ENCODE results near the gene EYS. TPM values are rescaled to one million over a fixed set of nuclear protein-coding genes. Genes with fewer than 3 reads are reported as not detected.

The EYS gene
- total RNA-seq, 2 experiments from 2014 or later: not detected

GRCh38 chr6:65253041-65253440 is 454.0 kb downstream of the EYS start:
- Mint-ChIP-seq H3K4me3 (no peak overlapping the region), H3K27me3 (ENCODE audit: low read depth) (no peaks in the 10 kb centered on the region), H3K27ac (no peak overlapping the region), H3K36me3 (ENCODE audit: low read depth) (no peaks in the 10 kb centered on the region), H3K4me1 (ENCODE audit: low read depth) (no peaks in the 10 kb centered on the region), H3K9me3 (peaks cover 7% of the 10 kb centered on the region)
- CTCF ChIA-PET: no interaction called here
- intact Hi-C loops (cut with micrococcal nuclease): no loop called here
- DNase-seq: no peak

- H3K27me3 Mint-ChIP-seq (ENCODE audit: low read depth): no peaks in the 10 kb centered on the region
- no peak overlapping the region for H3K4me3 Mint-ChIP-seq
- H3K27ac Mint-ChIP-seq: no peak overlapping the region
- intact Hi-C loops (cut with micrococcal nuclease): no loop called here
- no peak for DNase-seq
- CTCF ChIA-PET: no interaction called here
- peaks cover 2% of the 10 kb centered on the region for H3K9me3 Mint-ChIP-seq
- H3K4me1 Mint-ChIP-seq (ENCODE audit: low read depth): no peaks in the 10 kb centered on the region
- H3K36me3 Mint-ChIP-seq (ENCODE audit: low read depth): no peaks in the 10 kb centered on the region
These were observed 458.9 kb downstream of the EYS start for GRCh38 chr6:65248101-65248610.

GRCh38 chr6:65231616-65232015 is 475.4 kb downstream of the EYS start:
- Mint-ChIP-seq H3K27ac (no peak overlapping the region), H3K4me3 (no peak overlapping the region), H3K27me3 (ENCODE audit: low read depth) (no peaks in the 10 kb centered on the region), H3K9me3 (peaks cover 11% of the 10 kb centered on the region), H3K36me3 (ENCODE audit: low read depth) (no peaks in the 10 kb centered on the region), H3K4me1 (ENCODE audit: low read depth) (no peaks in the 10 kb centered on the region)
- CTCF ChIA-PET: no interaction called here
- DNase-seq: no peak
- intact Hi-C loops (cut with micrococcal nuclease): no loop called here

GRCh38 chr6:65229825-65230224 is 477.2 kb downstream of the EYS start:
- Mint-ChIP-seq H3K36me3 (ENCODE audit: low read depth) (no peaks in the 10 kb centered on the region), H3K4me1 (ENCODE audit: low read depth) (no peaks in the 10 kb centered on the region), H3K4me3 (no peak overlapping the region), H3K27ac (no peak overlapping the region), H3K9me3 (peaks cover 11% of the 10 kb centered on the region), H3K27me3 (ENCODE audit: low read depth) (no peaks in the 10 kb centered on the region)
- DNase-seq: no peak
- intact Hi-C loops (cut with micrococcal nuclease): no loop called here
- CTCF ChIA-PET: no interaction called here

- H3K4me1 Mint-ChIP-seq (ENCODE audit: low read depth): no peaks in the 10 kb centered on the region
- H3K27me3 Mint-ChIP-seq (ENCODE audit: low read depth): no peaks in the 10 kb centered on the region
- CTCF ChIA-PET: no interaction called here
- no peak overlapping the region for H3K27ac Mint-ChIP-seq
- H3K36me3 Mint-ChIP-seq (ENCODE audit: low read depth): no peaks in the 10 kb centered on the region
- DNase-seq: no peak
- H3K9me3 Mint-ChIP-seq: peaks cover 29% of the 10 kb centered on the region
- intact Hi-C loops (cut with micrococcal nuclease): no loop called here
- no peak overlapping the region for H3K4me3 Mint-ChIP-seq
These were observed 485.9 kb downstream of the EYS start for GRCh38 chr6:65221153-65221552.

GRCh38 chr6:65202738-65203137 is 504.3 kb downstream of the EYS start:
- no peak for DNase-seq
- CTCF ChIA-PET: no interaction called here
- H3K27ac Mint-ChIP-seq: no peak overlapping the region

GRCh38 chr6:65199683-65200082 is 507.3 kb downstream of the EYS start:
- Mint-ChIP-seq H3K36me3 (ENCODE audit: low read depth) (no peaks in the 10 kb centered on the region), H3K4me3 (no peak overlapping the region), H3K27ac (no peak overlapping the region), H3K9me3 (peaks cover 2% of the 10 kb centered on the region), H3K4me1 (ENCODE audit: low read depth) (no peaks in the 10 kb centered on the region), H3K27me3 (ENCODE audit: low read depth) (no peaks in the 10 kb centered on the region)
- DNase-seq: no peak
- intact Hi-C loops (cut with micrococcal nuclease): no loop called here
- CTCF ChIA-PET: no interaction called here

More at GRCh38 chr6:65202738-65203137, 504.3 kb downstream of the EYS start:
- Mint-ChIP-seq H3K9me3 (peaks cover 8% of the 10 kb centered on the region), H3K27me3 (ENCODE audit: low read depth) (no peaks in the 10 kb centered on the region), H3K4me1 (ENCODE audit: low read depth) (no peaks in the 10 kb centered on the region), H3K4me3 (no peak overlapping the region), H3K36me3 (ENCODE audit: low read depth) (no peaks in the 10 kb centered on the region)
- intact Hi-C loops (cut with micrococcal nuclease): no loop called here

GRCh38 chr6:65199121-65199520 is 507.9 kb downstream of the EYS start:
- Mint-ChIP-seq H3K9me3 (peaks cover 2% of the 10 kb centered on the region), H3K27me3 (ENCODE audit: low read depth) (no peaks in the 10 kb centered on the region), H3K4me3 (no peak overlapping the region), H3K27ac (no peak overlapping the region), H3K36me3 (ENCODE audit: low read depth) (no peaks in the 10 kb centered on the region), H3K4me1 (ENCODE audit: low read depth) (no peaks in the 10 kb centered on the region)
- DNase-seq: no peak
- intact Hi-C loops (cut with micrococcal nuclease): no loop called here
- CTCF ChIA-PET: no interaction called here

- CTCF ChIA-PET: no interaction called here
- Mint-ChIP-seq H3K4me3 (no peak overlapping the region), H3K27ac (no peak overlapping the region), H3K27me3 (ENCODE audit: low read depth) (no peaks in the 10 kb centered on the region), H3K9me3 (peaks cover 3% of the 10 kb centered on the region), H3K4me1 (ENCODE audit: low read depth) (no peaks in the 10 kb centered on the region), H3K36me3 (ENCODE audit: low read depth) (no peaks in the 10 kb centered on the region)
- intact Hi-C loops (cut with micrococcal nuclease): no loop called here
- DNase-seq: no peak
These were observed 515.6 kb downstream of the EYS start for GRCh38 chr6:65191471-65191870.

GRCh38 chr6:65189236-65189881 is 517.7 kb downstream of the EYS start:
- intact Hi-C loops (cut with micrococcal nuclease): no loop called here
- CTCF ChIA-PET: no interaction called here
- no peaks in the 10 kb centered on the region for H3K27me3 Mint-ChIP-seq (ENCODE audit: low read depth)
- peaks cover 3% of the 10 kb centered on the region for H3K9me3 Mint-ChIP-seq
- no peaks in the 10 kb centered on the region for H3K4me1 Mint-ChIP-seq (ENCODE audit: low read depth)
- no peak overlapping the region for H3K4me3 Mint-ChIP-seq
- no peak for DNase-seq
- no peak overlapping the region for H3K27ac Mint-ChIP-seq
- H3K36me3 Mint-ChIP-seq (ENCODE audit: low read depth): no peaks in the 10 kb centered on the region

GRCh38 chr6:65186826-65187225 is 520.2 kb downstream of the EYS start:
- CTCF ChIA-PET: no interaction called here
- no peak overlapping the region for H3K27ac Mint-ChIP-seq
- no peaks in the 10 kb centered on the region for H3K27me3 Mint-ChIP-seq (ENCODE audit: low read depth)
- DNase-seq: no peak
- H3K9me3 Mint-ChIP-seq: peaks cover 3% of the 10 kb centered on the region
- intact Hi-C loops (cut with micrococcal nuclease): no loop called here
- H3K36me3 Mint-ChIP-seq (ENCODE audit: low read depth): no peaks in the 10 kb centered on the region
- H3K4me1 Mint-ChIP-seq (ENCODE audit: low read depth): no peaks in the 10 kb centered on the region
- H3K4me3 Mint-ChIP-seq: no peak overlapping the region

GRCh38 chr6:65182681-65183080 is 524.3 kb downstream of the EYS start:
- no peaks in the 10 kb centered on the region for H3K4me1 Mint-ChIP-seq (ENCODE audit: low read depth)
- intact Hi-C loops (cut with micrococcal nuclease): no loop called here
- peaks cover 4% of the 10 kb centered on the region for H3K9me3 Mint-ChIP-seq
- CTCF ChIA-PET: no interaction called here
- no peak for DNase-seq
- no peaks in the 10 kb centered on the region for H3K27me3 Mint-ChIP-seq (ENCODE audit: low read depth)
- H3K4me3 Mint-ChIP-seq: no peak overlapping the region
- no peaks in the 10 kb centered on the region for H3K36me3 Mint-ChIP-seq (ENCODE audit: low read depth)
- H3K27ac Mint-ChIP-seq: no peak overlapping the region

- Mint-ChIP-seq H3K27me3 (ENCODE audit: low read depth) (no peaks in the 10 kb centered on the region), H3K36me3 (ENCODE audit: low read depth) (no peaks in the 10 kb centered on the region), H3K4me3 (no peak overlapping the region), H3K9me3 (no peaks in the 10 kb centered on the region), H3K4me1 (ENCODE audit: low read depth) (no peaks in the 10 kb centered on the region), H3K27ac (no peak overlapping the region)
- CTCF ChIA-PET: no interaction called here
- no peak for DNase-seq
- intact Hi-C loops (cut with micrococcal nuclease): no loop called here
These were observed 536.8 kb downstream of the EYS start for GRCh38 chr6:65170273-65170672.

All from activated naive CD4-positive, alpha-beta T cell treated with anti-CD3 and anti-CD28 coated beads for 36 hours (primary cell).